ENCODE results near the gene ATP2B1.

ATP2B1 gene

DNA sequence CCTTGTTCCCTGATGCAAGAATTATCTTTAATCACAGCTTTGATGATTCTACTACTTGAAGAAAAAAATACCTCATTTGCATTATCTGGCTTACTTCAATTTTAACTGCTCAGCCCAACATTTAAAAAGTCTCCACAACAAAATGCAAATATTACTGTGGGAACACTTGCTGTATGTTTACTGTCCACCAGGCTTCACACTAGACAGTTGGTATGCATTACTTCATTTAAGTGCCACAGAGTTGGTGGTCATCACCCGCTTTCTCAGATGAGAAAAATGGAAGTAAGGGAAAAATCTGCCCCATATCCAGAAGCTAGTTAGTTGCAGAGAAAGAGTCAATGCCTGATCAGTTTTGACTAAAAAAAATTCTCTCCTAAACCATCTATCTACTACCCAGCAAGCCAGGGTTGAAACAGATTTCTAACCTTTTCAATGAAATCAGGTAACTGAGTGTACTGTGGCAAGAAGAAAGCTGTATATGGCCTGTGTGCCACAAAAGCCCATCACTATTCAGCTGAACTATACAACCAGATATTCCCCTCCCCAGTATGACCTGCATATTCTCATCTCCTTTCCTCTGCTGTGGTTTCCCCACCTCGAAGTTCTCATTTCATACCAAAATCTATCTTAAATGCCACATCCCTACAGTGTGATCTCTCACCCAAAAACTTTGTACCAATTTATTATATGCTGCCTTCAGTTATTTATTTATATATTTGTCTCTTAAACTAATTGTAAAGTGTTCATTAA, 90.3 kb downstream of the ATP2B1 start:
- peak; percentile 52 for FAIRE-seq
- no peak for DNase-seq (ENCODE audit: extremely low spot score, insufficient read length, low read depth)

DNA sequence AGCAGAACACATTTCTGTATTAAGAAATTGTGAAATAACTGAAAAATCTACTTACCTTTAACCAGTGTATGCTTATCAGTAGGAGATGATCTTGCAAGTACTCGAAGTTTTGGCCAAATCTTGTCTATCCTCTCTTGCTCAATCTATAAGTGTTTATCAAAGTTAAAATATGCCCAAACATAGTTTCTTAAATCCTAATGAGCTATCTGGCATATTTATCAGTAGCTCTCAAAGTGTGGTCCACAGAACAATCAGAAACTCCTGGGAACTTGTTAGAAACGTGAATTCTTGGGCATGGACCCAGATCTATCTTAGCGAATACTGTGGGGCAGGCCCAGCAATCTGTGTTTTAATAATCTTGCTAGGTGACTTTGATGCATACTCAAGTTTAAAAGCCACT, 98.3 kb downstream of the ATP2B1 start:
- no peak for DNase-seq (ENCODE audit: extremely low spot score, insufficient read length, low read depth)
- FAIRE-seq = no peak

DNA sequence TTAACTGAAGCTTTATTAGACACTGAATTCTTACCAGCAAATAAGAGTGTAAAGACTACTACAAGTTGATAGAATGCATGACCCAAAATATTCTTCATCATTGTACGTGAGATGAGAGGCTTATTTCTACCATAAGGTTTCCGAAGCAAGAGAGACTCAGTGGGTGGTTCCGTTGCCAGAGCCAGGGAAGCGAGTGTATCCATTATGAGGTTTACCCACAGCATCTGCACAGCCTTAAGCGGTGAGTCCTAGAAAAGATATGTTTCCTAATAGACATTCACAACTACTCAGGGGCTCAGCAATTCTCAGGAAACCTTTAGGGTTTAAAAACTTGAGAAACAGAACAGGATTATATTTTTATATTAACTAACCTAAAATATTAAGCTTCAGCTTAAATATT, 105.0 kb downstream of the ATP2B1 start:
- no peak for FAIRE-seq
- no peak for DNase-seq (ENCODE audit: extremely low spot score, insufficient read length, low read depth)

DNA sequence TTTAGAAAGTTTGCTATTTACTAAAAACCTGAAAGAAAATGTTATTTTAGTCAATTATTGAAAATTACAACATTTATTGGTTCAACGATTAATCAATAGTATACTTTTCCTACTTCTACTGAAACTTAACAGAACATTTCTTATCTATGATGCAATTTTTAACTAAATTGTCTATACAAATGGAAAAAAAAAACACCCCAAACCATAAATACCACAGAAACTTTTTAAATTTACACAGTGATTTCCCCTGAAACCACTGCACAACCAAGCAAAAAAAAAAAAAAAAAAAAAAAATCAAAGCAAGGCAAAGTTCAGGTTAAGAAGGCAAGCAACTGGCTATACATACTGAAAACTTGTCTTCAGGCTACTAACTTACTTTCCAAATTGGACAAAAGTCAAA, 110.9 kb downstream of the ATP2B1 start:
- FAIRE-seq = no peak
- DNase-seq (ENCODE audit: extremely low spot score, insufficient read length, low read depth) = no peak

DNA sequence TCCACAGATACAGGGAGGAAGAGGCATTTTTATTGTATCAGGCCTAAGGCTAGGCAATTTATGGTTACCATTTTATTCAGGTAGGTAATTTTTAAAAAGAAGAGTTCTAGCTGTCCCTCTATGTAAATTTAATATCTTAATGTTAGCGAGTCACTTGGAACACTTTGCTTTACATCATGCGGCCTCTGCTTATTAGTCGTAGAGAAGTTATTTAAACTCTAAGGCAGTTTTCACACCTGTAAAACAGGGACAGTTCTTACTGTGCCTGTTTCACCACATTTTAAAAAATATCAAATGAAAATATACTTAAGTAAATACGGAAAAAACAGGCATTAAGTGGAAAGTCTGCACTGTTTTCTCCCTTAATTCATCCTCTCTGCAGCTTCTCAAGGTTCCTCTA, 111.4 kb downstream of the ATP2B1 start:
- FAIRE-seq = no peak

DNA sequence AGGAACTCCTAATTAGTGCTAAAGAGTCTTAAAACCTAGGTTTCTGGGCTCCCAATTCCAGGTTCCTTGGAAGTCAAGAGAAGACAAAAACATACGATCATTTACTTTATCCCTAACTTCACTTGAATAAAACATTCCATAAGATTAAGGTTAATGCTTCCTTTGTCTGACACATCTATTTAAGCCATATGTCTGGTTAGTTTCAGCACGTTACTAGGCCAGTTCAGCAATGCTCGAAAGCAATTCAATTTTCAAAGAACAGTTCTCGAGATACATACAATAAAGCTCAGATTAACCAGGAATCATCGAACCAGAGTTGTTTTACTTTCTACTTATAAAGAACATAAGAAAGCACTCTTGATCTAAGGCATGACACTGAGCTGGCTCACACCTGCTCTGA, 114.8 kb downstream of the ATP2B1 start:
- no peak for DNase-seq (ENCODE audit: extremely low spot score, insufficient read length, low read depth)
- no peak for FAIRE-seq

More for the DNA sequence above, 111.4 kb downstream of the ATP2B1 start:
- DNase-seq (ENCODE audit: extremely low spot score, insufficient read length, low read depth) = no peak

DNA sequence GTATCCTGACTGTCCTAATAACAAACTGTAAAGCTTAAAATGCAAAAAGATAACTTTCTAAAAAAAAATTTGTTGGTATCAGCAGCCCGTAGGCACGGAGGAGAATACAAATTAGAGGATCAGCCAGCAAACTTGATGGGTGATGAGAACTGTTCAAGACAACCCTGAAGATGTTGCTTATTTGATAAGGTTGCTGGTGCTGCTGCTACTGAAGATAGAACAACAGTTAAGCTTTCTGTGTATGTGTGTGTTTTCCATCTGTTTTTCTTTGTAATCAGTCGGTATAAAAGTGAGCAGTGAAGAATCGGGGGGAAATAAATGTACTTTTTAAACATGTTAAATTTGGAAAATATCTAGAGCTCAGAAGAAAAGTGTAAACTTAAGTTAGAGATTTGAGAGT, 115.4 kb downstream of the ATP2B1 start:
- FAIRE-seq = no peak
- no peak for DNase-seq (ENCODE audit: extremely low spot score, insufficient read length, low read depth)

DNA sequence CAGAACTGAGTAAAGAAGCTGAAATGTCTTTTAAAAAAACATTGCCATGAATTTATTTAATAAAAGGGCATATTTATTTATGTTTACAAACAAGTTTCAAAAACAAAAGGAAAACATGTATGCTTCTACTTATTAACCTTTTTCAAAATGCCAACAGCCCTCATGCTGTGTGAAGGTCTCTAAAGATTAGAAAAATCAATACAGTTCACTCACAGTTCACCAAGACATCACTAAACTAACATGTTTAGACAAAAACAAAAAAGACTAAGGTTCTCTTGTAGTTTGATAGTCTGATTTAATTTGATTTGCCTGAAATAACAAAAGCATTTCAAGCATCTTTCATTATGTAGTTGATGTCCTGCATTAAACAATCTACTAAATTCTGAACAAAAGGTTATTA, 118.9 kb downstream of the ATP2B1 start:
- DNase-seq (ENCODE audit: extremely low spot score, insufficient read length, low read depth) (no peak), FAIRE-seq (no peak)

DNA sequence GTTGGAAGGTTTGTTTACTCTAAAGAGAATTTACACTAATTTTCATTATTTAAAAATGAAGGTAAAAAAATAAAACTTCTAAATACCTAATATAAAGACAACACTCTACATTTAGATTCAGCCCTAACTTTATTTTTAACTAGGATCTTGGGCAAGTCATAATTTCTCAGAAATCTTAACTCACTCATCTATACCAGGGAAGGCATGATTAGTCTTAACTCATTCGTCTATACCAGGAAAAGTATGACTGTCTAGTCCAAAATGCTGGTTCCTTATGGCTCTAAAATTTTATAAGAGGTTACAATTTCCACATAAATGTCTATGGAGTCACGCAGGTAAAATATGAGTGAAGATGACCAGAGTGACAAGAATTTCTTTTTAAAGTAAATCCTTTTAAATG, 130.1 kb downstream of the ATP2B1 start:
- no peak for DNase-seq (ENCODE audit: extremely low spot score, insufficient read length, low read depth)
- FAIRE-seq = no peak

DNA sequence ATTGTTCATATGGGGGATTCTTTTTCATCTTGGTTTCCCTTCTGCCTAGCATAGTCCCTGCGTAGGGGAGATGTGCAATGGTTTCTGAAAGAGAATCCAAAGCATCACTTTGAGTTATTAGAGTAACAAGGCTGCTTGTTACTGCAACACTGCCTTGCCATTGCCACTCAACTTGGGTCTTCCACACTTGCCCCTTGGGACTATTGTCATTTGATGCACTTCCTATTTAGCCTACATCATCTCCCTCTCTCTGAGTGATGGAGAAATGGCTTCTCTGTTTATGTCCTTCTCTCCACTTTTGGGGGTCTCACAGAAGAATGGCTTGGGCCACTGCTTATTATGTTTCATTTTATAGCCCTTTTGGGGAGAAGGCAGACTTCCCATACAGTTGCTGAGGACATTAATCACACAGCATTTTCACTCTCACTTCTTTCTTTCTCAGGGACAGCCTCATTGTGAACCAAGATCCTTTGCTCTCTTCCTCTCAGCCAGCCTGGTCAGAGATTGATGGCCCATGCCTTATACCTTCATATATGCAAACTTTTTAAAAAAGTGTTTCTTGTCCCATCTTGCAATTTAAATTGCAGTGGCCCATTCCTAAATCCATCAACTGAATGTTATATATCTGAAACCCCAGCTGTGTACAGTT, 131.9 kb downstream of the ATP2B1 start:
- FAIRE-seq (no peak), DNase-seq (ENCODE audit: extremely low spot score, insufficient read length, low read depth) (no peak)

DNA sequence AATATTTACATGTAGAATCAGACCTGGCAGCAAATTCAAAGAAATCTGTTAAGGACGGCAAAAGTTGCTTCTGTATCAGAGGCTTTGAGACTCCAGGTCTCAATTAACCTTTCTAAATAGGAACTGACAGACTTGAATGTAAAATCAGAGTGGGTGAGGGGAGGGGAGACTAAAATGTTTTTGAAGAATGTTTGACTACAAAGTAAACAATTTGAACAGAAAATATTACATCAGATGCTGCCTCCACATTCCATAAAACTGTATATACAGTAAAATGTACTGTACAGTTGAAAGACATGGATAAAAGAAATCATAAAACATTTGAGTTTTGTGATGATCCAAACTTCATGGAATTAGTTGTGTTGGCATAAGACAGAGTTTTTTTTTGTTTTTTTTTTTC, 133.3 kb downstream of the ATP2B1 start:
- DNase-seq (ENCODE audit: extremely low spot score, insufficient read length, low read depth) (no peak), FAIRE-seq (no peak)

DNA sequence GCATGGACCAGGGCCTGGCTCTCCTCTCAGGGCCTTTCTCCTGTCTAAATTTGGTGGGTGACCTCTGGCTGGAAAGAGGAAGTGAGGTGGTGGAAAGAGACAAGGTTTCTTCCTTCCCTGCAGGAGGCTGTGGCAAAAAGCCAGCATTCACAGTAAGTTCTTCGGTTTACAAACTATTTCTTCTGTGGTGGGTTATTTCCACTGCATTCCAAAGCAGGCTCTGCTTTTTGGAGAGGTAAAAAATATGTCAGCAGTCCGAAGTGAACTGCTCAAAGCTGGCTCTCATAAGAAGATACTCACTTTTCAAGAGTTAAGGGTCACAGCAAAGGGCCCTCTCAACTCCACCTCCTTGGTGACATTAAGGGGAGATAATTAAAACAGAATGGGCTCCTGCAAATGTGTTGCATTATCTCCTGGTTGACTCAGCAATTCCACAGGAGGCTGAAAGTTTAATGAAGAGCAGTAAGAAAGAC, 133.9 kb downstream of the ATP2B1 start:
- no peak for FAIRE-seq
- no peak for DNase-seq (ENCODE audit: extremely low spot score, insufficient read length, low read depth)

DNA sequence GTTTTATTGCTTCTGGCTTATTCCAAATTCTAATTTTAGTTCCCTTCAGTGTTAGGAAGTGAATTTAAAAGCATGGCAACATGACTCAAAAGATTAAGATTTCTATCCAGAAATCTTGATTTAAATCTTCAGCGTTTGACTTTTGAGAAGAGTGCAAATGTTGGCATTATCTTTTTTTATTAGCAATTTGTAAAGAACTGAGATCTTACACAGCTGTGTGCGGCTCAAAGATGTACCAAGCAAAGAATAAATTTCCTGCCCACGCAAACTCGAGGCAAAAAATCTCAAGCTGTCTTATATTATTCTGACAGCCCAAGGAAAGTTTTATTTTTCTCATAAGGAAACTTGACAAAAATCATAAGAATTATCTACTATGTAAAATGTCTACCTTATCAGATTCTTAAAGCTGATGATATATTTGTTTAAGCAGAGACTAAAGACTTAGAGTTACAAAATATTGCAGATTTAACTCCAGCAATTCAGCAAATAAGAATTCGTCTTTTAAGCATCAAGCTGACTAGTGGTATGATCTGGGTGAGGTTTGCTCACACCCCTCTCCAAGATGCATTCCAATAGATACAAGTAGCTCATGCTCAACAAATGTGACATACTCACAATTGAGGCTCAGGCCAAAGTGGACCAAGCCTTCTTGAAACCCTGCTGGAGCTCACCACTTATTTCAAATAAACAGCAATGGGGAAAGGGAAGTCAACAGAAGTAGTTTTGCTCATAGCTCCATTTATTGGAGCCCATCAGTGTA, 135.4 kb downstream of the ATP2B1 start:
- DNase-seq (ENCODE audit: extremely low spot score, insufficient read length, low read depth) = no peak
- no peak for FAIRE-seq

DNA sequence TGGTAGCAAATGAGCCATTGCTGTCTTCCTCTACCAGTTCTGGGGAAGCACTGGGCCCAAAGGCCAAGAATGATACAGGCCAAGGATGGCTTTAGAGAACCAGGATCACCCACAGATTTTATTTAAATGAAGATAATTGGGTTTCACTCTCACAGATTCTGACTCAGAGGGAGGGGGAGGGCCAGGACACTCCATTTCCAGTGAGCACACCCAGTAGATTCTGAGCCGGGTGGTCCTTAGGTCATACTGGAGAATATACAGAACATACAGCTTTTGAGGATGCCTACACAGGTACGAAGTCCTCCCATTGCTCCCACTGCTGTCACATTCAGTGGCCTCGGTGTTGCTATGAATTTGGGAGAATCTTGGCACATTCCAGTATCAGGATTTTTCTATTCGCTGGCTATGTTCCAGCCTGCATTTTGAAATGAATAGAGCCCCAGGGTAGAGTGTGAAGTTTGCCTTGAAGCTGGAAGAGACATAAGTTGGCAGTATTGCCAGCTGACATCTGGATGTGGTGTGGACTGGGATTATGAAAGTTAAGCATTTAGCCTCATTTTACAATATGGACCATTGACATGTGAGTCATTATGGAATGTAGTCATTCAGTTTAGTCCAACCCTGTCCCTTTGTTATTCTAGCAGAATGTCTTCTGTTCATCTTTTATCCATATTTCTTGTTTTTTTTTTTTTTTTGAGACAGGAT, 137.0 kb downstream of the ATP2B1 start:
- no peak for DNase-seq (ENCODE audit: extremely low spot score, insufficient read length, low read depth)
- no peak for FAIRE-seq

DNA sequence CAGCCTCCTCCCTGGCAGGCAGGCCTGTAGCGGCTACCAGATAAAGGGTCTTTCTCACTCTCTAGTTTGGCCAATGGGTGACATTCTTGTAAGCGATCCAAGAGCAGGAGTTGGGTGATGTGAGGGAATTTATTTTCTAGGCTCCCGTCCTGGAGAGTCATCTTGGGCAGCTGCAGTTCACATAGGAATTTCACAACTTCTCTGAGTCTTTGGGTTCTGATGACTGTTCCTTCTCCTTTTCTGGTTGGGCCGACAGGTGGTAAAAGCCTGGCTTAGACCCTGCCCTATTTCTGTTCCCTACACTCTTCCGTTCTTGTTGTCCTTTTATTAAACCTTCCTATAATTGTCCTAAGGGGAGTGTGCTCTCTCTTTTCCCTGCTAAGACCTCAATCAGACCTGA, 140.2 kb downstream of the ATP2B1 start:
- DNase-seq (ENCODE audit: extremely low spot score, insufficient read length, low read depth) = no peak
- no peak for FAIRE-seq

DNA sequence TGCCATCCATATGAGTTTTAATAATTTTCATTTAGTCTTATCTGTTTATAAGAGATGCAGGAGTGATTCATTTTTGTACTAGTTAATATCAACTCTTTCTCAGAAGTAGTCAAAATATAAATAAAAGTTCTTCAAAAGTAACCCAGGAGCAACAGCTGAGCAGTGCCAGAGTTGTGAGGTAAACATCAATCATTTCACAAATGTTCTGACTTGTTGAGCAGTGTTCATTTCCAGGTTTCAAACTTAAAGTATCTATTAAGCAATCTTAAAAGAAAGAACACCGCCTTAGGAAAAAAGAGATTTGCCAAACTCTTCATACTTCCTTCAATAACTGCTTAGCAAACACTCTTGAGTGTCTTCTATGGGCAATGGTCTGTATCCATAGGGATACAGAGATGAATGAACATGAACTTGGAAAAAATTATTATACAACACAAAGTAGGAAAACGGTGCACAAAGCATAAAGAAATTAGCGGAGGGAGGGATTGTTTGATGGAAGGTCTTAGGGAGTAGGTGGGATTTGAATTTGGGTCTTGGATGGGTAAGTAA, 140.9 kb downstream of the ATP2B1 start:
- FAIRE-seq (no peak), DNase-seq (ENCODE audit: extremely low spot score, insufficient read length, low read depth) (no peak)

DNA sequence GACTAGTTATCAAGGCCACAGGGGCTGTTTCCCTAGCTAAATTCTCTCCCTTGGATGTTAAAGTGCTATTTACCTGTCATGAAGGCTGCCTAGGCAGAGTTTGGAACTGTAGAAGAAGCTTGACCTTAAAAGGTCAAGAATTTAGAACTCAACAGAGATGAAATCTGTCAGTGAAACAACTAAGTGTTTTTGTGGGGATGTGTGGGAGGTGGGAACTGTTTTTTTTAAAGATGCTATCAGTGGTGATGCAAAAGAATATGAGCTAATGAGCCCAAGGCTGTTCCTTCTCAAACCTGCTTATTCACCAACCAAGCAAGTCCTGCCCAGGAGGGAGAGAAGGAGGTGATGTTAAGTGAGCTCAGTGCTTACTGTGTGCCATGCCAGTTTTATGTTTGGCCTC, 142.0 kb downstream of the ATP2B1 start:
- DNase-seq (ENCODE audit: extremely low spot score, insufficient read length, low read depth) (no peak), FAIRE-seq (no peak)

DNA sequence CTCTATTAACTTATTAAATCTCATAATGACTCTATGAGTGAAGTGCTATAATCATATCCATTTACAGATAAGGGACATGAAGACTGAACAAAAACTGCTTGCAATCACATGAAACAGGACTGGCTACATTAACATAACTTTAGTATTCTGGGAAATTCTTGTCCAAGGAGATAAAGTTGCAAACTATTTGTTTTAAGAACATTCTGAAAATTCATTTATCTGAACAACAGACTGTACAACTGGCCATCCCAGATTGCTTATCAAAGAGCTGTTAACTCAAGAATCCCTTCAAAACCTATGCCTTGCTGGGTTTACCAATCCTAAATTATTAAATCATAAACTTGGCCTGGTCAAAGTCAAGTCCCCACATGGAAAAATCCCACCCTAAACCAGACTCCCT, 143.6 kb downstream of the ATP2B1 start:
- DNase-seq (ENCODE audit: extremely low spot score, insufficient read length, low read depth) (no peak), FAIRE-seq (no peak)

DNA sequence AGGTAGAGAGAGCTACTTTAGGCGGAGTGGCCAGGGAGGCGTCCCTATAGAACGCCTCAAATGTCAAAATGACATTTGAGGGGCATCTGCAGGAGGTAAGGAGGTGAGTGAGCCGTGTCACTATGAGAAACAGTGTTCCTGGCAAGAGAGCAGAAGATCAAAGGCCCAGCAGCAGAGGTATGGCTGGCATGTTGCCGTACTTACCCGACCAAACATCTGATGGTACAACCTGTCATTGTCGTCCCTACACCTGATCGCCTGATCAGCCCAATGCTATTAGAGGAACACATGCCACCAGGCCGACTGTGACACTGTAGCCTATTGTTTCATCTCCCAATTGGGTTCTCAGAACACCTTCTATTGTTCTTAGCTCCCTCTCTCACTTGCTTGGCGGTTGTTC, 148.9 kb downstream of the ATP2B1 start:
- DNase-seq (ENCODE audit: extremely low spot score, insufficient read length, low read depth) (no peak), FAIRE-seq (no peak)

DNA sequence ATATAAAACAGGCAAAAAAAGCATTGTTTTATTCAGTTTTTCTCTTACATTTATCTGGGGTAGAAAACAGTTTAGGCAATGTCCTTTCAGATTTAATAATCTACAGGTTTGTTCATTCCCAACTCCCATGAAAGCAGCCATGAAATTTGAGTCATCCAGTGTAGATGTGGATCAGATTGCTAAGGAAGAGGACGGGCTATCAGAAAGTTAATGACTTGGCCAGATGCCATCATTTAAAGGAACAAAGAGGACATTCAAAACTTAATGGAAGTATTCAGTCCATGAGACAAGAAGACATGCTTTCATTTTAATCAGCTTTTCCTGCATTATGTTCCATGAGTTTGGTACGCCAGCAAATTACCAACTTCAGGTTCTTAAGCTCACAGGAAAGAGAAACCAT, 151.7 kb downstream of the ATP2B1 start:
- no peak for DNase-seq (ENCODE audit: extremely low spot score, insufficient read length, low read depth)
- FAIRE-seq = no peak
